Measurements from ENCODE around the gene PAF1.
"Not testable (repeated sequence)": the region's sequence is repeated elsewhere in the genome, so short reads cannot be mapped to it uniquely, and the experiment has no call there.

PAF1 gene

GRCh38 chr19:39380521-39381502, 10.1 kb downstream of the PAF1 start:
- DNase-seq, result no peak

DNA sequence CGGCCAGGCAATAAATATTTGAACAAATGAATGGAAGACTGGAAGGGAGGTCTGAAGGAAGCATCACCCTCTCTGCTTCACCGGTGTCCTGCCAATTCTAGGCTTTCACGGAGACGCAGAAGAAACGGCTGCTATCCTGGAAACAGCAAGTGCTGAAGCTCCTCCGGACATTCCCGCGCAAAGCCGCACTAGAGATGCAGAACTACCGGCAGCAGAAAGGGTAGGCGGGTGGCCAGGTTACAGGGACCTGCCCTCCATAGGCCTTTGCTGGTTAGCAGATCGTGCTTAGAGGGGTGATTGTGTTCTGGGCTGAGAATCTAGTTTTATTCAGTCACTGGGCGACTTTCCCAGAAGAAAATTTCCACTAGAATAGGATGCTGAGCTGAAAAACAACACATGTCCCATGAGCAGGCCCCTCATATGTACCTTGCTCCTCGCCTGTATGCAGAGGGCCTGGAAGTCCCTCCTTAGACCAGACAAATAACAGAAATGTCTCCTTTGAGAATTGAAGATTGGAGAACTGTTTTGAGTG, 11.0 kb downstream of the PAF1 start:
- DNase-seq, result no peak

- DNase-seq, result not testable (repeated sequence)
Observed at GRCh38 chr19:39379366-39379765, 11.5 kb downstream of the PAF1 start.

GRCh38 chr19:39377373-39378362, 13.2 kb downstream of the PAF1 start:
- no peak for DNase-seq

DNA sequence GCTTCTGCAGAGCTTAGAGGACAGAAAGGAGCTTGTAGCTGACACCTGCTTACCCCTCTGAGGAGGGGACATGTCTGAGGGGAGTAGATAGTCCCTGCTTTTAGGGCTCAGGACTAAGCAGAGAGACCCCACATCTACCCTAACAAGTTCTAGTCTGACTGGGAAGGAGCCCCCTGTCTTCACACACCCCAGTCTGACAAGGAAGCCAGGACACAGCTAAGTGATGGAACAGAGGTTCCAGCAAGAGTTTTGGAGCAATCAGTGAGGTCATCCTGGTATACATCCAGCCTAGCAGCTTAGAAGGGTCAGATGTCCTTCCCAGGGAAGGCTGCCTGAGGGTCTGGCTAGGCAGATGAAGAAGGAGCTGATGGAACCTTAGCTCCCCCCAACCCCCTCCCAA, 15.0 kb downstream of the PAF1 start:
- DNase-seq, result no peak

GRCh38 chr19:39372941-39373340, 18.0 kb downstream of the PAF1 start:
- no peak for DNase-seq

- DNase-seq, result no peak
Observed at GRCh38 chr19:39372047-39372802, 18.7 kb downstream of the PAF1 start.

- no peak for DNase-seq
Observed at GRCh38 chr19:39370735-39371134, 20.2 kb downstream of the PAF1 start.

GRCh38 chr19:39369200-39369599, 21.7 kb downstream of the PAF1 start:
- DNase-seq, result no peak

DNA sequence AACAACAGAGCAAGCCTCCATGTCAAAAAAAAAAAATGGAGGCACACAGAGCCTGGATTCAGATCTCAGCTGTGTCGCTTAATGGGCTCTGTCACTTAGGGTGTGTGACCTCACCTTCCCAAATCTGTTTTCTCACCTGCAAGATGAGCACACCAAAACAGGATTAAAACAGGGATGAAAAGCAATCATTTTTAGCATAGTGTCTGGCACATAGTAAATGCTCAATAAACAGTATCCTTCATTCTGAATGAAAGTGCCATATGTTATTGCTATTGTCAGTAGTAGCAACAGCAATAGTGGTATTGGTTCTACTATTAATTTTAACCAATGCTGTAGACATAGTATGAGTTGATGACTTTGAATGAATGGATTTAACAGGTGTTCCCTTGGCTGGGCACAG, 25.4 kb downstream of the PAF1 start:
- DNase-seq, result no peak

DNA sequence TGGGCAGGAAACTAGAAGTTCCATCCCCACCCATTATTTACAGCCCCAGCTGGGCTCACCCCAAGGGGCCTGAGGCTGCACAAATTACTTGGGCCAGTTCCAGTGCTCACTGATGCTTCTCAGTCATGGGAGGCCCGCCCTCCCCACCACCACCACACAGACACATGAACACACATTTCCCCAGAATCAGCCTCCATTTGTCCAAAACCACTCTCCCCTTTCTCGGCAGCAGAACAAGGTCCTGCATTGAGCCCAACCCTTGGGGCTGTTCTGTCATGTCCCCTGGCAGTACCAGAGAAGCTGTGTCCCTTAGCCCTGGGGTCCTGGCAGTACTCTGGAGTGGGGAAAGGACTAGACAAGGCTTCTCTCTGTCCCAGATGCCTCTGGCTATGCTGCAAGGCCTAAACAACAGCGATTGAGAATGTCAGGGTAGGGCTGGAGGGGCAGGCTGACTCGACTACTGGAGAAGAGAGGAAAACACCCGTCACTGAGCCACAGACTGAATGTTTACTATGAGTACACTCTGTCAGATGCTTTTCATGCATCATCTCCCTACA, 26.9 kb downstream of the PAF1 start:
- DNase-seq, result no peak

- DNase-seq, result no peak
Observed at GRCh38 chr19:39362682-39363657, 27.9 kb downstream of the PAF1 start.

GRCh38 chr19:39360599-39360998, 30.3 kb downstream of the PAF1 start:
- DNase-seq, result no peak

- DNase-seq, result no peak
Observed at GRCh38 chr19:39359026-39359425, 31.9 kb downstream of the PAF1 start.

GRCh38 chr19:39356647-39357046, 34.3 kb downstream of the PAF1 start:
- DNase-seq, result no peak

- no peak for DNase-seq
Observed at GRCh38 chr19:39356073-39356472, 34.8 kb downstream of the PAF1 start.

DNA sequence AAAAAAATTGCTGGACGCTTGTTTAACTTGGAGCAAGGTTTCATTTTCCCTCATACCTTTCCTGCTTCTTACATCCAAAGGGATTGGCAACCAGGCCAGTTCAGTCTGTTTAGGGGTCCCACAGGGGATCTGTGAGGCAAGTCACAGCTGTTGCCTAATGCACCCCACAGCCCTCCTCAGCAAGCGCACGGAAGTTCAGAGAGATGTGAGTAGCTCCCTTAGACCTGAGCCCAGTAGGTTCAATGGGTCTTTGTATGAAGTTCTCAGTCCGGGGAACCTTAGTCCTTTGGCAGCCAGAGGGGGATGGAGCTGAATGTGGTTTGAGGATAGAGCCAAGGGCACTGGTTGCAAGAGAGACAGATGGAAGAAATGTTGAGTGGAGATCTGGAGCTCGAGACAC, 35.7 kb downstream of the PAF1 start:
- no peak for DNase-seq

DNA sequence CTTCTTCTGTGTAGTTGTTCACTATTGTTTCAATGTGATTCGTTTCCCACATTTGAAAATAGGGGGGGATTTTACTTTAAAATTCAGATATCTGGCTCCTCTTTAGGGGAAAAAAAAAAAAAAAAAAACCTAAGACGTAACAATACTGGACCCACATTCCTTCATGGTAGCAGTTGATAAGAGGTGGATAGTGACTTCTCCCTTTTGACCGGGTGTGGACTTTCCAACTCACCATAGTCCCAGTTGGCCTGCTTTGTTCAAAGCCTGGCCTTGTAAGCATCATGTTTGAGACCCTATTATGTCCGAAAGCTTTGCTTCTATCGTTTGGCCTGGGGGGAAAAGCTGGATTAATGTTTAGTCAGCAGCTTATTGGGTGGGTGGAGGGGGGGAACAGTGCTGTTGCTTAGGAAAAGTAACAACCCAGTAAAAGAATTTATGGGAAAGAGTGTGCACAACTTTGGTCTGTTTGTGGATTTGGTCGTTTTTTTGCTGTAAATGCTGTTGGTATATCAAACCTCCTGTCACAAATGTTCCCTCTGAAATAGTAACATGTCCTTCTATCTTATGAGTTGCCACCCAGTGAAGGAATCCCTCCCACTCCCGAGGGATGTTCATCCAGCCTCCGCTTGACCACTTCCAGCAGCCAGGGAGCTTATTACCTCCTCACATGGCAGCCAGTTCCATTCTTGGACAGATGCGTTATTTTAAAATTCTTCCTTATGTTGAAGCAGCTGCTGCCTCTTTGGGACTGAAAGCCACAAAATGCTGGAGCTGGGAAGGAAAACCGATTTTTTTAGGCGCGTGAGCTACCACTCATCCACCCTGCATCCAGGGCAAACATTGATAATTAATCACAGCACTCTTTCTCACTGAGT, 38.3 kb downstream of the PAF1 start:
- no peak for DNase-seq

DNA sequence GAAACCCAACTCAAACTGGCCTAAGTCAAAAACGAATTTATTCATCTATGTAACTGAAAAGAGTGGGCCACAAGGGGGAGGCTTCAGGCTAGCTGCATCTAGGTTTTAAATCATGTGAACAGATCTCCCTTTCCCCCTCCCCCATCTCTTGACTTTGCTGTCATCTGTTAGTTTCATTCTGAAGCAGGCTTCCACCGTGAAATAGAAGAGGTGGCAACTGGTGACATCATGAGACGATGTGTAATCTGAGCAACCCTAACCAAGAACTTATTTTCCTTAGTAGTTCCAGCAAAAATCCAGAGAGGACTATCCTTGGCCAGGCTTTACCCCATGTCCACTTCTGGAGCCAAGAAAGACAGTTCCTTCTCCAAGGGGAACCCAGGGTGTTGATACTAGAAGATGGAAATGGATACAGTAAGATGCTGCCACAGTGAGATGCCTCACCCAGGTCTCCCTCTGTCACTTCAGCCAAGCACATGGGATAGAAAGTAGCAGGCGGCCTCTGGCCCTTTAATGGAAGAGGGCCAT, 39.3 kb downstream of the PAF1 start:
- DNase-seq, result peak; percentile 62

- DNase-seq, result no peak
Observed at GRCh38 chr19:39350156-39350555, 40.8 kb downstream of the PAF1 start.

All from MV-4-11 (cell line).